Ovary (tissue), 9 donors: ENCODE results near the gene ACTR8. TPM values are rescaled to one million over a fixed set of nuclear protein-coding genes. Genes with fewer than 3 reads are reported as not detected.

ENCODE experiments used
- DNase-seq, 5 donors: peaks; one replicate each; pipeline ENCODE4 v3.0.0-alpha.2; 2019 to 2020
- H3K27ac ChIP-seq, 2 donors: fragments of 200-600 bp; one replicate each; pipeline versions ENCODE4 v1.5.1 to v1.8.0; 2019 to 2022
- H3K27me3 ChIP-seq: fragments of 200-600 bp; one replicate; pipeline ENCODE4 v1.8.0; 2022
- H3K36me3 ChIP-seq: fragments of 200-600 bp; sonication (generic); one replicate; pipeline ENCODE4 v1.5.1; 2019
- H3K4me1 ChIP-seq: one replicate; pipeline ENCODE4 v1.8.1; 2013; ENCODE audit warnings: mild to moderate bottlenecking, moderate library complexity; ENCODE audit not compliant: insufficient read depth
- H3K4me3 ChIP-seq: fragments of 200-600 bp; sonication (generic); one replicate; pipeline ENCODE4 v1.5.1; 2017
- H3K9me3 ChIP-seq, 2 donors: fragments of 200-600 bp in 1 of 2; sonication (generic) in 1 of 2; one replicate each; pipeline versions ENCODE4 v1.5.1 to v1.8.1; 2013 to 2019; ENCODE audit warnings: mild to moderate bottlenecking in 1 of 2, moderate library complexity in 1 of 2
- CTCF ChIP-seq, 3 donors: fragments of 450-650 bp in 2 of 3; fragments of 200-600 bp in 1 of 3; IDR thresholded peaks; one replicate each; pipeline versions ENCODE4 v1.5.1 to v1.8.0; 2016 to 2022; ENCODE audit warnings: antibody characterized with exemption in 3 of 3, mild to moderate bottlenecking in 1 of 3
- EP300 ChIP-seq: sonication (generic); formaldehyde crosslinking; IDR thresholded peaks from one replicate; pipeline ENCODE4 v1.6.1; 2017; ENCODE audit warnings: antibody characterized with exemption
- POLR2A ChIP-seq: fragments of 450-650 bp; IDR thresholded peaks from one replicate; pipeline ENCODE4 v1.6.1; 2017; ENCODE audit warnings: antibody characterized with exemption, mild to moderate bottlenecking, moderate library complexity
- WGBS, 3 donors: extraction: QIAGEN DNeasy Blood & Tissue Kit in 1 of 3; methylation state at CpG; one replicate each; pipeline versions ENCODE4 v1.1.5 to v1.1.7; 2013 to 2017; 5-methylcytosine and 5-hydroxymethylcytosine counted together
- intact Hi-C, 4 donors: fragments of 100-400 bp; cut with DNase I; formaldehyde crosslinking; loops; one replicate each; pipeline versions ENCODE4 v1.11.0 to v1.15.1; 2022 to 2023
- polyA plus RNA-seq, 2 donors: library from polyadenylated mRNA; stranded (reverse); fragments of 200-250 nt in 1 of 2; fragments of 350-450 nt in 1 of 2; fragmentation: Illumina TruSeq in 1 of 2; extraction: RNeasy Lipid Tissue Mini Kit (QIAGEN cat#74804) in 1 of 2; gene quantifications; one replicate each; pipeline ENCODE4 v1.2.3, GENCODE V29; 2013 to 2014
- total RNA-seq, 7 donors: library from RNA; depleted of rRNA in 2 of 7; stranded (reverse); fragments of >200 nt in 2 of 7; fragmentation: NEBNext Ultra II Directional in 3 of 7; extraction: Animal tissue kit (Norgen Biotek cat#: 25700) in 3 of 7; gene quantifications; one replicate each; pipeline versions ENCODE4 v1.1.0 to v1.2.4, GENCODE V29; 2016 to 2023
- donor health status: DM: no; HTN: no; CAD: no; lungs with moderate emphysema.
- donor health status: DM: no; HTN: no; CAD: no.
- donor health status: Bipolar disorder and iron deficiency.
- donor health status: DM: yes; HTN: yes; CAD: no.
- donor health status: DM: no; HTN: no; CAD: no.
- donor health status: DM: yes; HTN: yes; CAD: no.

ACTR8 gene
- total and polyA plus RNA-seq, 9 donors = 9.1 to 34.5 (median 20.6) TPM

GRCh38 chr3:53913401-53913800 is 31.4 kb upstream of the ACTR8 start:
- Histone ChIP-seq H3K4me3 (no peak overlapping the region), H3K36me3 (no peaks in the 10 kb centered on the region), H3K9me3 (no peaks in the 10 kb centered on the region), H3K27me3 (no peaks in the 10 kb centered on the region), H3K4me1 (no peaks in the 10 kb centered on the region), H3K27ac (no peak overlapping the region)
- intact Hi-C loops = no loop called here
- TF ChIP-seq POLR2A = no peak
- no peak for TF ChIP-seq CTCF (IDR thresholded peaks at IDR 0.05)
- no peak for TF ChIP-seq EP300
- WGBS, 3 donors = 85 to 92% (median 89%) methylated on average over 8 of the region's 8 CpGs
- no peak for DNase-seq

DNA sequence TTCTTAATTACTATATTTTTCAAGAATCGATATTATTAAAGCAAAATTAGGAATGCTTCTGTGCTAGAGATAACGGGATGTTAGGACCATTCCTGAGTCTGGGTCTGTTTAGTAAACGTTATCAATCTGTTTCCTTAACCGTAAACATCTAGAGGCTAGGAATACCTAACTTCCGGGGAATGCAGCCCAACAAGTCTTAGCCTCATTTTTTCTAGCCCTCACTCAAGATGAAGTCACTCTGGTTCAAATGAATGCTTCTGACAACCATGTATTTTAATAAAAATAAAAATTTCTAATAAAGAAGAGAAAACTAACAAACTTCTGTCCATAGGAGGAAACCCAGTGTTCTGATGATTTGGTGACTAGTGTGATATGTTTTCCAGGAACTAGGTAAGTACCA is 20.8 kb upstream of the ACTR8 start:
- 56 to 73% (median 61%) methylated on average over 5 of the region's 5 CpGs for WGBS, 3 donors
- no peak for TF ChIP-seq CTCF (IDR thresholded peaks at IDR 0.05)
- TF ChIP-seq EP300 = no peak
- no peak for TF ChIP-seq POLR2A
- intact Hi-C loops = no loop called here

DNA sequence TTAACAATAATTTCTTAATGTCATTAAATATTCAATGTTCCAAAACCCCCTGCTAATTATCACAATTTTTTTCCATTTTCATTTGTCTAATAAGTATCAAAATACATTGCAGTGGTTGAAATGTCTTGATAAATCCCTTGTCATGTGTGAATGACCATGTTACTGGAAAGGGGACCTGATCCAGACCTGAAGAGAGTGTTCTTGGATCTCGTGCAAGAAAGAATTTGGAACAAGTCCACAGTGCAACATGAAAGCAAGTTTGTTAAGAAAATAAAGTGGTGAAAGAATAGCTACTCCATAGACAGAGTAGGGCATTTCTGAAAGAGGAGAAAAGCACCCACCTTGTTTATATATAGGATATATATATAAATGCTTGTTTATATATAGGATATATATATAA is 20.1 kb upstream of the ACTR8 start:
- Histone ChIP-seq H3K9me3 (no peaks in the 10 kb centered on the region), H3K27ac (no peak overlapping the region), H3K36me3 (no peaks in the 10 kb centered on the region), H3K4me3 (no peak overlapping the region), H3K4me1 (no peaks in the 10 kb centered on the region), H3K27me3 (no peaks in the 10 kb centered on the region)
- DNase-seq = no peak
- WGBS, 3 donors = 6 to 14% (median 8%) methylated on average over 1 of the region's 1 CpG
- intact Hi-C loops = no loop called here
- TF ChIP-seq CTCF (IDR thresholded peaks at IDR 0.05) (no peak), EP300 (no peak), POLR2A (no peak)

More for the DNA sequence above, 20.8 kb upstream of the ACTR8 start:
- H3K4me1 ChIP-seq = no peaks in the 10 kb centered on the region
- H3K36me3 ChIP-seq = no peaks in the 10 kb centered on the region
- H3K4me3 ChIP-seq = no peak overlapping the region
- no peaks in the 10 kb centered on the region for H3K9me3 ChIP-seq
- H3K27me3 ChIP-seq = no peaks in the 10 kb centered on the region
- no peak overlapping the region for H3K27ac ChIP-seq
- DNase-seq = no peak

DNA sequence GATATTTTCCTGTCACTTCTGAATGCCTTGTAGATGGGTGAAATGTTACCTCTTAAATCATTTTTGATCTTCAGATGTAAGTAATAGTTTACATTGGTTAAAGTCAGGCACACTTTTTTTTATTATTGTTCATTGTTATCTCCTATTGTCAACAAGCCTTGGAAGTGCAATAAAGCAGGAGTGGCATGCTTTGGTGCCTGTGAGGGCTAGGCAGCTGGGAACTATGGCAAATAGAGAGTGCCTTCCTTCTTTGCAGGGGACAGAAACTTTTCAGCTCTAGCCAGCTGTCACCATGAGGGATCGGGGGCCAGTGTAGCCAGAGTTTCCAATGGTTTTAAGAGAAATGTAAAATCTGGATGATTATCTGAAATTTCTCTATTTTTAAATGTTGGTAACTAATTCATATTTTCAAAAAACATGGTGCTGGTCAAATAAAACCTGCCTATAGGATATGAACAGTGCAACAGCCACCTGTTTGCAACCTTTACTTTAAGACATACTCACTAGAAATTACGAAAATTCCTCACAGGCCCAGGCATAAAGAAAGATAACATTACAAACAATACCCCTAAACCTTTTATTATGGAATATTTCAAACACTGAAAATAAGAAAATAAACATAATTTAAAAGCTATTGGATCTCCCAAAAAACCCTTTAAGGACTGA is 18.8 kb upstream of the ACTR8 start:
- intact Hi-C loops = no loop called here
- WGBS, 3 donors = 81 to 86% (median 84%) methylated on average over 2 of the region's 2 CpGs
- Histone ChIP-seq H3K4me3 (no peak overlapping the region), H3K27me3 (no peaks in the 10 kb centered on the region), H3K4me1 (no peaks in the 10 kb centered on the region), H3K9me3 (no peaks in the 10 kb centered on the region), H3K36me3 (no peaks in the 10 kb centered on the region), H3K27ac (no peak overlapping the region)
- TF ChIP-seq CTCF (IDR thresholded peaks at IDR 0.05) = no peak
- no peak for TF ChIP-seq POLR2A
- TF ChIP-seq EP300 = no peak
- DNase-seq = no peak
